ENCODE data around the gene TMEM213.

TMEM213 gene

DNA sequence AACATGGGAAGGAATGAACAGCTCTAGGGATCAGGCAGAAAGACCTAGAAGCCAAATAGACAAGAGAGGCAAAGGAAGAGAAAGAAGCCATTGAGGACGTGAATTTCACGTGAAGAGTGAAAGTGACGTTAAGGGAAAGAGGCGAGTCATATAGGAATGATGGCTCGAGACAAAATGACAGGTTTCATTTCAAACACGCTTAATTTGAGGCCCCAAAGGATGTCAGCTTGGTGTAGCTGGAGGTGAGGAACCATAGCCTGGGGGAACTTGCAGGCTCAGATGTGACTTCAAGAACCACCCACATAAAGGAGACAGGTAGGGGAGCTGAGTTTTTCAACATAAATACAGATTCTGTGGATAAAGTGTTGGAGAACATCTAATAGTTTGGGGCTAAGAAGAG lies 84.5 kb downstream of the TMEM213 start:
- Histone ChIP-seq H3K4me3 (ENCODE audit: low read length) (no peak overlapping the region), H3K27ac (ENCODE audit: low read depth, low read length) (no peak overlapping the region), H3K4me1 (ENCODE audit: control insufficient read depth, low read length) (no peaks in the 10 kb centered on the region), H3F3A (ENCODE audit: control insufficient read depth, insufficient read depth) (no peaks in the 10 kb centered on the region), H3K27me3 (ENCODE audit: control insufficient read depth, low read length) (no peaks in the 10 kb centered on the region), H3K4me2 (ENCODE audit: low read length) (no peak overlapping the region), H3K9me2 (replicated peaks; ENCODE audit: control insufficient read depth, low read length) (no peaks in the 10 kb centered on the region), H4K20me1 (ENCODE audit: control insufficient read depth, insufficient read depth, low read depth, low read length) (no peaks in the 10 kb centered on the region), H3K36me3 (ENCODE audit: control insufficient read depth, low read length) (no peaks in the 10 kb centered on the region), H3K9me3 (ENCODE audit: control insufficient read depth, insufficient read depth, low read length) (no peaks in the 10 kb centered on the region), H3K79me2 (ENCODE audit: control insufficient read depth, low read length) (no peaks in the 10 kb centered on the region)
- TF ChIP-seq, protein P1, sequence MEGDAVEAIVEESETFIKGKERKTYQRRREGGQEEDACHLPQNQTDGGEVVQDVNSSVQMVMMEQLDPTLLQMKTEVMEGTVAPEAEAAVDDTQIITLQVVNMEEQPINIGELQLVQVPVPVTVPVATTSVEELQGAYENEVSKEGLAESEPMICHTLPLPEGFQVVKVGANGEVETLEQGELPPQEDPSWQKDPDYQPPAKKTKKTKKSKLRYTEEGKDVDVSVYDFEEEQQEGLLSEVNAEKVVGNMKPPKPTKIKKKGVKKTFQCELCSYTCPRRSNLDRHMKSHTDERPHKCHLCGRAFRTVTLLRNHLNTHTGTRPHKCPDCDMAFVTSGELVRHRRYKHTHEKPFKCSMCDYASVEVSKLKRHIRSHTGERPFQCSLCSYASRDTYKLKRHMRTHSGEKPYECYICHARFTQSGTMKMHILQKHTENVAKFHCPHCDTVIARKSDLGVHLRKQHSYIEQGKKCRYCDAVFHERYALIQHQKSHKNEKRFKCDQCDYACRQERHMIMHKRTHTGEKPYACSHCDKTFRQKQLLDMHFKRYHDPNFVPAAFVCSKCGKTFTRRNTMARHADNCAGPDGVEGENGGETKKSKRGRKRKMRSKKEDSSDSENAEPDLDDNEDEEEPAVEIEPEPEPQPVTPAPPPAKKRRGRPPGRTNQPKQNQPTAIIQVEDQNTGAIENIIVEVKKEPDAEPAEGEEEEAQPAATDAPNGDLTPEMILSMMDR (IDR thresholded peaks at IDR 0.05; ENCODE audit: low read depth, low read length, poor library complexity, severe bottlenecking) = no peak
- TF ChIP-seq EZH2phosphoT487 (IDR thresholded peaks at IDR 0.05; ENCODE audit: borderline replicate concordance, low read length) = no peak

DNA sequence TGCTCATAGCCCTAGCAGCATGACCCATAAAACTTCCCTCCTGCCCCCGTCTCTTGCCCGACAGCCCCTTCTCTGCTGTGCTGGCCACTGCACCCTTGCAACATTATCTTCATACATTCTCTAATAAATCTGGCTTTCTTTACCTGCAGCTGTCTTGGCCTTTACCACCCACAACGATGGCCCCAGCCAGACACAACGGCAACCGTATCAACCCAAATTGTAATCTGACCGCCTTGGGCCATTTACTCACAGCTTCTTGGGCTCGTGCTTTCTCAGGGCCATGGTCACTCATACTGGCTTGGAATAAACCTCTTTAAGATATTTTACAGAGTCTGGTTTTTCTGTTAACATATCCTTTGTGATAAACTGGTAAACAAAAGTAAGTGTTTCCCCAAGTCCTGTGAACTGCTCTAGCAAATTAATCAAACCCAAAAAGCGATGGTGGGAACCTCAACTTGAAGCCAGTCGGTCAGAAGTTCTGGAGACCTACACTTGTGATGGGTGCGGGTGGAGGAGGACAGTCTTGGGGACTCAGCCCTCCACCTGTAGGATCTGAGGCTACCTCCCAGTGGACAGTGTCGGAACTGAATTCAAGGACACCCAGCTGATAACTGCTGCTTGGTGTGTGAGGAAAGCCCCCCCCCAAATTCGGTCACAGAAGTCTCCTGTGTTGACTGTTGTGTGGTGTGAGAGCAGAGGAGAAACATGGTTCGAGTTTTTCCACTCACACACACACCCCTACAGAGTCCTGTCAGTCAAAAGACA lies 87.8 kb downstream of the TMEM213 start:
- no peaks in the 10 kb centered on the region for H3K9me3 ChIP-seq (ENCODE audit: control insufficient read depth, insufficient read depth, low read length)
- H3K36me3 ChIP-seq (ENCODE audit: control insufficient read depth, low read length) = no peaks in the 10 kb centered on the region
- TF ChIP-seq, protein P1 (IDR thresholded peaks at IDR 0.05; ENCODE audit: low read depth, low read length, poor library complexity, severe bottlenecking) = no peak
- TF ChIP-seq EZH2phosphoT487 (IDR thresholded peaks at IDR 0.05; ENCODE audit: borderline replicate concordance, low read length) = no peak
- H3K4me3 ChIP-seq (ENCODE audit: low read length) = no peak overlapping the region
- no peaks in the 10 kb centered on the region for H3F3A ChIP-seq (ENCODE audit: control insufficient read depth, insufficient read depth)
- no peaks in the 10 kb centered on the region for H3K4me1 ChIP-seq (ENCODE audit: control insufficient read depth, low read length)
- no peak overlapping the region for H3K4me2 ChIP-seq (ENCODE audit: low read length)
- no peak overlapping the region for H3K27ac ChIP-seq (ENCODE audit: low read depth, low read length)
- no peaks in the 10 kb centered on the region for H3K9me2 ChIP-seq (replicated peaks; ENCODE audit: control insufficient read depth, low read length)
- H4K20me1 ChIP-seq (ENCODE audit: control insufficient read depth, insufficient read depth, low read depth, low read length) = no peaks in the 10 kb centered on the region
- H3K27me3 ChIP-seq (ENCODE audit: control insufficient read depth, low read length) = no peaks in the 10 kb centered on the region
- no peaks in the 10 kb centered on the region for H3K79me2 ChIP-seq (ENCODE audit: control insufficient read depth, low read length)

DNA sequence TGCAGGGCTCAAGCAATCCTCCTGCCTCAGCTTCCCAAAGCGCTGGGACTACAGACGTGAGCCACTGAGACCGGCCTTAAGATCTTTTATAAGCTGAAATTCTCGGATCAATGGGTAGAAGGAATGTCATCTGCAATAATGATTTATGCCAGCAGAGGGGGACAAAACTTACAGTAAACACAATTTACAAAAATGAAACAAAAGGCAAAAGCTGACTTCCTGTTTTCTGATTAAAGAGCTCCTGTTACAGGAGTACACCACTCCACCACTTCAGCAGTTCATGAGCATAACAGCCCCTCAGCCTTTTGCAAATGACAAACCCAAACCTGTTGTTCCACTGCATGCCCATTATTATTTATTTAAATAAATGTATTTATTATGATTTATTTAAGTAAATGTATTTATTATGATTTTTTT lies 88.7 kb downstream of the TMEM213 start:
- no peaks in the 10 kb centered on the region for H3K27me3 ChIP-seq (ENCODE audit: control insufficient read depth, low read length)
- H3K9me2 ChIP-seq (replicated peaks; ENCODE audit: control insufficient read depth, low read length) = no peaks in the 10 kb centered on the region
- TF ChIP-seq EZH2phosphoT487 (IDR thresholded peaks at IDR 0.05; ENCODE audit: borderline replicate concordance, low read length) = no peak
- TF ChIP-seq, protein P1 (IDR thresholded peaks at IDR 0.05; ENCODE audit: low read depth, low read length, poor library complexity, severe bottlenecking) = peak; percentile 83
- no peaks in the 10 kb centered on the region for H3K36me3 ChIP-seq (ENCODE audit: control insufficient read depth, low read length)
- no peaks in the 10 kb centered on the region for H3F3A ChIP-seq (ENCODE audit: control insufficient read depth, insufficient read depth)
- no peak overlapping the region for H3K27ac ChIP-seq (ENCODE audit: low read depth, low read length)
- H3K4me1 ChIP-seq (ENCODE audit: control insufficient read depth, low read length) = no peaks in the 10 kb centered on the region
- H4K20me1 ChIP-seq (ENCODE audit: control insufficient read depth, insufficient read depth, low read depth, low read length) = no peaks in the 10 kb centered on the region
- H3K79me2 ChIP-seq (ENCODE audit: control insufficient read depth, low read length) = no peaks in the 10 kb centered on the region
- no peak overlapping the region for H3K4me3 ChIP-seq (ENCODE audit: low read length)
- H3K4me2 ChIP-seq (ENCODE audit: low read length) = no peak overlapping the region
- H3K9me3 ChIP-seq (ENCODE audit: control insufficient read depth, insufficient read depth, low read length) = no peaks in the 10 kb centered on the region

Data from DOHH2 (cell line).